ENCODE results near the gene GABARAPL2.

- TF ChIP-seq CTCF (optimal IDR thresholded peaks at IDR 0.05 in 1 of 3, IDR thresholded peaks at IDR 0.05 in 1 of 3, conservative IDR thresholded peaks at IDR 0.05 in 1 of 3; ENCODE audit: extremely low read depth in 1 of 3, insufficient read depth in 2 of 3, low read length in 3 of 3) (no peak), EZH2 (IDR thresholded peaks at IDR 0.05; ENCODE audit: low read length) (no peak)
Observed at GRCh38 chr16:75588716-75589115, 22.5 kb downstream of the GABARAPL2 start.

All from keratinocyte (primary cell).